Activated naive CD4-positive, alpha-beta T cell treated with anti-CD3 and anti-CD28 coated beads, Interleukin-2, amount 10 ng/mL, durations not matched to agents 7 days and 5 days (primary cell): Measurements from ENCODE around the gene SORCS2.

ENCODE experiments used
- CTCF ChIA-PET: fragments of 350-600 bp; sonication (Branson Sonifier 250); formaldehyde crosslinking; loops from one replicate; lab custom pipeline; 2021; ENCODE audit warnings: antibody characterized with exemption; lab: Charles Lee
- DNase-seq: peaks from one replicate; pipeline ENCODE4 v3.0.0-alpha.2; 2020
- H3K27ac Mint-ChIP-seq: one replicate; pipeline ENCODE4 v1.8.0; 2021; ENCODE audit warnings: mild to moderate bottlenecking, moderate library complexity, mixed read lengths
- H3K27me3 Mint-ChIP-seq: one replicate; pipeline ENCODE4 v1.8.0; 2021; ENCODE audit warnings: mild to moderate bottlenecking, mixed read lengths
- H3K36me3 Mint-ChIP-seq: one replicate; pipeline ENCODE4 v1.8.0; 2021; ENCODE audit warnings: mixed read lengths
- H3K4me1 Mint-ChIP-seq: one replicate; pipeline ENCODE4 v1.8.0; 2021; ENCODE audit warnings: mixed read lengths
- H3K4me3 Mint-ChIP-seq: one replicate; pipeline ENCODE4 v1.8.0; 2021; ENCODE audit warnings: mild to moderate bottlenecking, moderate library complexity, mixed read lengths
- H3K9me3 Mint-ChIP-seq: one replicate; pipeline ENCODE4 v1.8.0; 2021; ENCODE audit warnings: mixed read lengths

The SORCS2 gene

GRCh38 chr4:7390336-7390735 lies 198.0 kb downstream of the SORCS2 start:
- no peak for DNase-seq

DNA sequence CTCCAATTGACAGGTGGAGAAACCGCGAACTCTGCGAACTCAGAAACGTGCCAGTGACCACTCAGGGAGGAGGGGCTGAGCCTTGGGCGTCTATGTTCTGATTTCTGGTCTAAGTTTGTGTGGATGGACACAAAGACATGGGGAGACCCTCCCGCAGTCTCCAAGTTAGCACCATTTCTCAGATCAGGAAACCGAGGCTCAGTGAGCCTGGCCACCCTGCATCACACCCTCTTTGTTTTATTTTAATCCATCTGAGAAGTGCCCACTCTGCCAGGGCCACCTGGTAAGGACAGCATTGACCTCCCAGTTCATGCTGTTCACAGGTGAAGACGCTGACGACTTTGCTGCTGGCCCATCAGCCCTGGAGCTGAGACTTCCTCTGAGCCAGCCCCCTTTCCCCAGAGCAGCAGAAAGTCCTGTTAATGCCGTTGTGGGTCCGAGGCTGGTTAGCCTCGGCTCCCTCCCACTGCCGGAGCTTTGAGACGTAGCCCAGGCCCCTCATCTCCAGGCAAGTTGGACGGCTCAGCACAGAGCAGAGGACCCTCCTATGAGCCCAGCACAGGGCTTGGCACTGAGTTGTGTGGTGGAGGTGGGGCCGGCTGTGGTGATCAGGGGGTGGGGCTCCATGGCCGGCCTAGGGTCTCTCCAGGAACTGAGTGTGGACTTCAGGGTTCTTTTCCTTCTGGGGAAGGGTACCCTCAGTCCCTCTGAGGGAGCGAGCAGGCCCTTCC lies 198.7 kb downstream of the SORCS2 start:
- CTCF ChIA-PET: no interaction called here
- Mint-ChIP-seq H3K27ac (no peak overlapping the region), H3K9me3 (peaks cover 19% of the 10 kb centered on the region), H3K4me3 (no peak overlapping the region), H3K4me1 (no peaks in the 10 kb centered on the region), H3K27me3 (no peaks in the 10 kb centered on the region), H3K36me3 (no peaks in the 10 kb centered on the region)
- no peak for DNase-seq

More at GRCh38 chr4:7390336-7390735, 198.0 kb downstream of the SORCS2 start:
- H3K4me3 Mint-ChIP-seq: no peak overlapping the region
- H3K36me3 Mint-ChIP-seq: no peaks in the 10 kb centered on the region
- no peak overlapping the region for H3K27ac Mint-ChIP-seq
- H3K27me3 Mint-ChIP-seq: no peaks in the 10 kb centered on the region
- H3K4me1 Mint-ChIP-seq: no peaks in the 10 kb centered on the region
- CTCF ChIA-PET: no interaction called here
- H3K9me3 Mint-ChIP-seq: peaks cover 22% of the 10 kb centered on the region

GRCh38 chr4:7391637-7392437 lies 199.5 kb downstream of the SORCS2 start:
- peaks cover 14% of the 10 kb centered on the region for H3K9me3 Mint-ChIP-seq
- no peak for DNase-seq
- no peak overlapping the region for H3K27ac Mint-ChIP-seq
- no peaks in the 10 kb centered on the region for H3K27me3 Mint-ChIP-seq
- CTCF ChIA-PET: no interaction called here
- H3K4me3 Mint-ChIP-seq: no peak overlapping the region
- no peaks in the 10 kb centered on the region for H3K36me3 Mint-ChIP-seq
- no peaks in the 10 kb centered on the region for H3K4me1 Mint-ChIP-seq

GRCh38 chr4:7392438-7393421 lies 200.4 kb downstream of the SORCS2 start:
- H3K4me3 Mint-ChIP-seq: no peak overlapping the region
- DNase-seq: no peak
- CTCF ChIA-PET: no interaction called here
- peaks cover 7% of the 10 kb centered on the region for H3K27me3 Mint-ChIP-seq
- no peak overlapping the region for H3K27ac Mint-ChIP-seq
- no peaks in the 10 kb centered on the region for H3K36me3 Mint-ChIP-seq
- peaks cover 7% of the 10 kb centered on the region for H3K9me3 Mint-ChIP-seq
- no peaks in the 10 kb centered on the region for H3K4me1 Mint-ChIP-seq

DNA sequence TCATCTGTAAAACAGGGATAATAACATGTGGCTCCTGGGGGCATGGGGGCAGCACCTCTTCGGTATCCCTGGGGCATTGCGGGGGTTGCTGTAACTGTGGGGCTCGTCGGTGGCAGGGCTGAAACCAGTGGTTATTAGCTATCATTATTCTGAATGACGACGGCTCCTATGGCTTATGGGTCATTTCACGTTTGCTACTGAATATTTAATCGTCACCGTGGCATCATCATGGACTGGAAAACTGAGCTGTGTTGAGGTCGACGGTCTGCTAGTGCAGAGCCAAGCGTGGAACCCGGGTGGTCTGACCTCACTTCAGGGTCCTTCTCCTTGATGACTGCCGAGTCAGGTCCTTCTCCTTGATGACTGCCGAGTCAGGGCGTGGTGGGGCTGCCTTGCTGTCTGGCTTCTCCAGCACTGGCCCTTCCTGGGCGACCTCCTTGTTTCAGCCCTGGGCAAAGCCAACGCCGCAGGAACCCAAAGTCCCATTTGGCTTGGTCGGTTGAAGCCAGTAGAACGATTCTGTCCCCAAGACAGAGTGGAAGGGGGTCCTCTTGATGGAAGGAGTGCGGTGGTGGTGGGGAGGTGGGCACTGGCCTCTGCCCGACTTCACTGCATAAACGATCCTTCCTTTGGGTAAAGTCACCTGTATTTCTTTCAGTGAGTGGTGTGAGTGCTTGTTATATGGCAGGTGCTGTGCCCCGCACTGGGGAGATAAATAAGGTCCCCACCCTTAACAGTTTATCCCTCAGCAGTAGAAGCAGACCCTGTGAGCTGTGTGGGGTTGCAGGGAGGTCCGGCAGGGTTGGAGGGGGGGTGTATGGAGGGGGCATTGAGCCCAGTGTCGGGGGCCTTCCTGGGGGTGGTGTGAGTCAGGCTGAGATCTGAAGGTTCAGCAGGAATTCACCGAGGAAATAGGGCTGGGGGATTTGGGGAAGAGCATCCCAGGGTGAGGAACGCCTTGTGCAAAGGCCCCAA lies 201.6 kb downstream of the SORCS2 start:
- Mint-ChIP-seq H3K27me3 (peaks cover 11% of the 10 kb centered on the region), H3K4me1 (no peaks in the 10 kb centered on the region), H3K4me3 (no peak overlapping the region), H3K27ac (no peak overlapping the region), H3K9me3 (no peaks in the 10 kb centered on the region), H3K36me3 (no peaks in the 10 kb centered on the region)
- CTCF ChIA-PET: no interaction called here
- no peak for DNase-seq

DNA sequence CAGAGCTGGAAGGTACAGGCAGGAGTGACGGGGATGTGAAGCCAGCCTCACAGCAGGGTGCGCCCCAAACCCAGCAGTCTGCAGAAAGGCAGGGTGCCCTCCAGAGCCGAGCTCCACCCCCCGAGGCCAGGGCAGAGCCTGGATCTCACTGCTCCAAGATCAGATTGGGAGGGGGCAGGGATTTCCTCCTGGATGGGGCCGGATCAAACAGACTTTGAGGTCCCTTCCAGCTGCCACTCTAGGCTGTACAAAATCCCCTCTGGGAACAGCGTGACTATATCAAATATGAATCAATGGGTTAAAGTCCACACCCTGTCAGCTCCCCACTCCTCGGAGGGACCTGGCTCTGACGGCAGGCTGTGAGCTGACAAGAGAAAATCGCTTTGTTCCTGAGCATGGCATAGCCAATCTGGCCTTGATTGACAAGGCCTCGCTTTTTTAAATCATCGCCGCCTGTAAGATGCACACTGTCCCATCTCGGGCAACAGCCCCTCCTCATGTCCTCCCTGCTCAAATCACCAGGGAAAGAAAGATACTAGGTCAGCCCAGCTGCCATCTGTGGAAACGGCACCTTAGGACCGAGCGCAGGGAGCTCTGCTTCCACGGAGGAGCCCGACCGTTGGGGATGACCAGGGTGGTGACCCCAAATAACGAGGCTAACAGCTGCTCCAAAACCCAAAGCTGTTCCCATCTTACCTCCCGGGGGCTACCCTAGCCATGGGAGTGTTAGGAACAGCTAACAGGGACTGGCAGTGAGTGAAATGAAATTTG lies 202.5 kb downstream of the SORCS2 start:
- H3K4me1 Mint-ChIP-seq: no peaks in the 10 kb centered on the region
- no peak for DNase-seq
- CTCF ChIA-PET: no interaction called here

DNA sequence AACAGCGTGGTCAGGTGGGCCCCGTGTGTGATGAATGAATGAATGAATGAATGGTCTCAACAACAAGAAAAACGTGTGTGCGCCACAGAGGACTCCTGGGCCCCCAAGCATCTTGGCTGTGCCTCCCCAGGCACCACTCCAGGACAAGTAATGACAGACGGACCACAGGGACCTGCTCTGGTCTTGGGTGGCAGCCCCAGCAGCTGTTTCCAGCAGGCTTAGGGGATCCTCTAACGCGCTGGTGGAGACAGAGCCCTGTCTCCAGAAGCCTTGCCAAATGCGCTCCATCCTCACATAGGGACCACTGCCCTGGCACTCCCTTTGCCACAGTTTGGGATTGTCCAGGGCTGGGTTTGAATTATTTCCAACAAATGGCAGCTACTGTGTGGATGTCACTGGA lies 203.3 kb downstream of the SORCS2 start:
- CTCF ChIA-PET: no interaction called here
- Mint-ChIP-seq H3K36me3 (no peaks in the 10 kb centered on the region), H3K9me3 (no peaks in the 10 kb centered on the region), H3K4me1 (no peaks in the 10 kb centered on the region), H3K4me3 (no peak overlapping the region), H3K27ac (no peak overlapping the region), H3K27me3 (peaks cover 11% of the 10 kb centered on the region)
- no peak for DNase-seq

More for the DNA sequence above, 202.5 kb downstream of the SORCS2 start:
- H3K27ac Mint-ChIP-seq: no peak overlapping the region
- no peak overlapping the region for H3K4me3 Mint-ChIP-seq
- no peaks in the 10 kb centered on the region for H3K36me3 Mint-ChIP-seq
- peaks cover 11% of the 10 kb centered on the region for H3K27me3 Mint-ChIP-seq
- H3K9me3 Mint-ChIP-seq: no peaks in the 10 kb centered on the region

DNA sequence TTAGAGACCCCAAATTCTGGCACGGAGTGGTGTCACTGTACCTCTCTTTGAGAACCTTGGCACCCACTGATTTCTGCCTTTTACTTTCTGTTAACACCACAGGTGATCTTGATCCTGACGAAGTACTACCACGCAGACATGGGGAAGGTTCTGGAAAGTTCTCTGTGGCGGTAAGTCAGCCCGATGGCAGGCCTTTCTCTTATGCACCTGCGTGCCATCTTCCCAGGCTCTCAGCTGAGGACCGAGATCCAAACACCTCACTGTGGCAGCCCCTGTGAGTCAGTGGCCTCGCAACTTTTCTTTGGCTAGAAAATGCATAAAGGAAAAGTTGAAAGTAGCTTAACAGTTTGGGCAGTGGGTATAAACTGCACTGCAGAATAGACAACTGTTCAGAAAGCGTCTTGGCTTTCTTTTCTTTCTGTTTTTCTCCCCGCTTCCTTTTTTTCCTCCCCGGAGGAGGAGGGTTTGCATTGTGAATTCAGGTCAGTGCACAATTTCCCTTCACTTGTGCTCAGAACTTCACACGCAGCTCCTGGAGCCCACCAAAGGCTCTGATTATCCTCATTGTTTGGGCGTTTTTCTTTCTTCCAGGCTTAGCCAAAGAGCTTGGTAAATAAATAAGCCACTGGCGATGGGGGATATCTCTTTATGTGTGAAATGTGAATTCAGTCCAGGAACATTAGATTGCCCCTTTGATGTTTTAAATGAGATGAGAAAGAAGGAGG lies 204.0 kb downstream of the SORCS2 start:
- H3K9me3 Mint-ChIP-seq: no peaks in the 10 kb centered on the region

DNA sequence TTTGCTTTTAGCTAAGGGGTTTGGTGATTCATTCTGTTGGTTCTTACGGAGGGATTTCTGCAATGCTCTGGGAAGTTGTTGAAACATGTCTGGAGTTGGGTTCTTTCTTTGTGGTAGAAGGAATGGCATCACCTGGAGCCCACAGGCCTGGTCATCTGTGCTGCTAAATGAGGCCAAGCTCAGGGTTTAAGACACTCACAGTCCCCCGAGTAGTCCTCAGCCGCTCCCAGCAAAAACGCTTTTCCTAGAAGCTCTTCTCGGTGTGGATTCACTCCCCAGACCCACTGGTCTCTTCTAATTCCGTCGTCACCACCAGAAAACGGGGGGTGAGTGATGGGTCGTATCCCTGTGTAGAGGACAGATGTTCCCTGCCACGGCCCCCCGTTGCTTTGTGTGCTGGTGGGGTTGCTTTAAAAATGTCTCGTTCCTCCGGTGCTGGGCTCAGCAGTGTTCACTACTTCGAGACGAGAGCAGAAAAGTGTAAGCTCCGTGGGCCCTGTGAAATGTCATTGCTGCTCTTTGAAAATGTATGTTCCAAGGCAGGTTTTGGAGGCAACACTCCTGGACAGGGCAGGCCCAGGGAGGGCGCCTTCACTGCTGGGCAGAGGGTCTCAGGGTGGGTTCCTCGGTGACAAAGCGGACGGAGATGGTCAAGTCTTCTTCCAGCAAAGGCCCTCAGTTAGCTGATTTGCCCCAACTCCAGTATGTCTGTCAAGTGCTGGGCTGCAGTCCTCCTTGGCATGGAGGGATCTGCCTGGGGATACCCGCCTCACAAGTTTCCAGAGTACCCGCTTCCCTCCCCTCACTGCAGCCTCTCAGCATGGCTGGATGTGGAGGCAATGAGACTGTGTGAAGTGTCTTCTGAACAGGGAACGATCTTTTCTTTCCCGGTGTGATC lies 205.1 kb downstream of the SORCS2 start:
- H3K4me1 Mint-ChIP-seq: no peaks in the 10 kb centered on the region
- no peaks in the 10 kb centered on the region for H3K36me3 Mint-ChIP-seq
- no peak for DNase-seq
- no peaks in the 10 kb centered on the region for H3K9me3 Mint-ChIP-seq
- H3K4me3 Mint-ChIP-seq: no peak overlapping the region
- no peak overlapping the region for H3K27ac Mint-ChIP-seq
- peaks cover 11% of the 10 kb centered on the region for H3K27me3 Mint-ChIP-seq
- CTCF ChIA-PET: no interaction called here

More for the DNA sequence above, 204.0 kb downstream of the SORCS2 start:
- Mint-ChIP-seq H3K4me3 (no peak overlapping the region), H3K36me3 (no peaks in the 10 kb centered on the region), H3K27ac (no peak overlapping the region), H3K4me1 (no peaks in the 10 kb centered on the region), H3K27me3 (peaks cover 11% of the 10 kb centered on the region)
- DNase-seq: no peak
- CTCF ChIA-PET: no interaction called here

GRCh38 chr4:7398104-7398423 lies 205.7 kb downstream of the SORCS2 start:
- Mint-ChIP-seq H3K27me3 (peaks cover 11% of the 10 kb centered on the region), H3K36me3 (no peaks in the 10 kb centered on the region), H3K4me1 (no peaks in the 10 kb centered on the region), H3K27ac (no peak overlapping the region), H3K4me3 (no peak overlapping the region), H3K9me3 (no peaks in the 10 kb centered on the region)
- DNase-seq: no peak
- CTCF ChIA-PET: no interaction called here

DNA sequence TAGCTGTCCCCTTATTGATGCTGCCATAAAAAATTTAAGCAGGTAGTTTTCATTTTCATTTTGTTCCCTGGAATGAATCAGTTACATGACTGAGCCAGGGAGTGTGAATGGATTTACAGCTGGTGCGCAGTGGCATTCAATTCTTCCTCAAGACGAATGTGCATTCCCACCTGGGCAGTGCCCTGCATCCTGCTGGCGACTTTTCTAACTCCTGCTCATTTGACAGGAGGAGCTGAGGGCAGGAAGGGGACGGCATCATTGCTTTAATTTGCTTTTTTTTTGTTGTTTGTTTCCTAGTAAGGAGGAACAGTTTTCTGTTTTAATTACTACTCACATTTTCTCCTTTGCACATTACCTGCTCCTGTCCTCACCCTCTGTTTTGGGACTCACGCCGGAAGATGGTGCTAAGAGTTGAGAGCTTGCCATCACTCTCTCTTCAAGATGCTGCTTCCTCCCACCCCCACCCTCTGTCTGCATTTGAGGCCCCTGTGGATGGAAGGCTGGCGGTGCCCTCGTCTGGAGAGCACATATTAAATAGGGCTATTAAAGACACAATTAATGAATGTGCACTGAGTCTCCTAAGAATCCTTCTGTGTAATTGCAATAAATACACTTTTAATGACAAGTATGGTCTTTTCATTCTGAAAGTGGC lies 206.6 kb downstream of the SORCS2 start:
- peaks cover 11% of the 10 kb centered on the region for H3K27me3 Mint-ChIP-seq
- no peaks in the 10 kb centered on the region for H3K36me3 Mint-ChIP-seq
- no peaks in the 10 kb centered on the region for H3K9me3 Mint-ChIP-seq
- no peak overlapping the region for H3K27ac Mint-ChIP-seq
- no peak overlapping the region for H3K4me3 Mint-ChIP-seq
- CTCF ChIA-PET: no interaction called here
- H3K4me1 Mint-ChIP-seq: no peaks in the 10 kb centered on the region
- DNase-seq: no peak
